ENCODE data around the gene SLC24A5. TPM values are rescaled to one million over a fixed set of nuclear protein-coding genes. Genes with fewer than 3 reads are reported as not detected.

Gene SLC24A5
- total RNA-seq, 1 experiment from 2014 or later: not detected

- Mint-ChIP-seq H3K27ac (no peak overlapping the region), H3K4me1 (peaks cover 5% of the 10 kb centered on the region)
Measured at GRCh38 chr15:48089702-48090101, 31.1 kb upstream of the SLC24A5 start.

More at GRCh38 chr15:48089702-48090101, 31.1 kb upstream of the SLC24A5 start:
- no peak for DNase-seq (ENCODE audit: low spot score)
- H3K36me3 Mint-ChIP-seq: peaks cover 14% of the 10 kb centered on the region
- ChIA-PET POLR2A (no interaction called here), CTCF (no interaction called here)
- H3K9me3 Mint-ChIP-seq: peaks cover 23% of the 10 kb centered on the region
- no peak for TF ChIP-seq FOXP1 (CRISPR knock-in tag; IDR thresholded peaks at IDR 0.05; ENCODE audit: borderline replicate concordance)
- no peak for TF ChIP-seq NFE2L1 (CRISPR knock-in tag; IDR thresholded peaks at IDR 0.05)
- TF ChIP-seq IRF1 (CRISPR knock-in tag; IDR thresholded peaks at IDR 0.05): no peak
- TF ChIP-seq, protein P1, sequence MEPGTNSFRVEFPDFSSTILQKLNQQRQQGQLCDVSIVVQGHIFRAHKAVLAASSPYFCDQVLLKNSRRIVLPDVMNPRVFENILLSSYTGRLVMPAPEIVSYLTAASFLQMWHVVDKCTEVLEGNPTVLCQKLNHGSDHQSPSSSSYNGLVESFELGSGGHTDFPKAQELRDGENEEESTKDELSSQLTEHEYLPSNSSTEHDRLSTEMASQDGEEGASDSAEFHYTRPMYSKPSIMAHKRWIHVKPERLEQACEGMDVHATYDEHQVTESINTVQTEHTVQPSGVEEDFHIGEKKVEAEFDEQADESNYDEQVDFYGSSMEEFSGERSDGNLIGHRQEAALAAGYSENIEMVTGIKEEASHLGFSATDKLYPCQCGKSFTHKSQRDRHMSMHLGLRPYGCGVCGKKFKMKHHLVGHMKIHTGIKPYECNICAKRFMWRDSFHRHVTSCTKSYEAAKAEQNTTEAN (CRISPR knock-in tag; IDR thresholded peaks at IDR 0.05): no peak
- TF ChIP-seq ZBTB21 (CRISPR knock-in tag; IDR thresholded peaks at IDR 0.05; ENCODE audit: borderline replicate concordance): no peak
- TF ChIP-seq ZNF423 (CRISPR knock-in tag; IDR thresholded peaks at IDR 0.05): no peak
- TF ChIP-seq ZNF219 (CRISPR knock-in tag; IDR thresholded peaks at IDR 0.05; ENCODE audit: borderline replicate concordance): no peak
- no peak for TF ChIP-seq MYBL2 (CRISPR knock-in tag; IDR thresholded peaks at IDR 0.05)
- no peak for TF ChIP-seq GABPB1 (CRISPR knock-in tag; IDR thresholded peaks at IDR 0.05)
- no peak for TF ChIP-seq EMX1 (CRISPR knock-in tag; IDR thresholded peaks at IDR 0.05)
- TF ChIP-seq ZNF317 (CRISPR knock-in tag; IDR thresholded peaks at IDR 0.05; ENCODE audit: borderline replicate concordance, low read depth): no peak
- no peak for TF ChIP-seq MAX (CRISPR knock-in tag; IDR thresholded peaks at IDR 0.05)
- TF ChIP-seq MXD4 (CRISPR knock-in tag; IDR thresholded peaks at IDR 0.05; ENCODE audit: borderline replicate concordance): no peak
- TF ChIP-seq FOXK1 (CRISPR knock-in tag; IDR thresholded peaks at IDR 0.05): no peak
- TF ChIP-seq HMGA2 (CRISPR knock-in tag; IDR thresholded peaks at IDR 0.05): no peak
- TF ChIP-seq ZNF532 (CRISPR knock-in tag; IDR thresholded peaks at IDR 0.05; ENCODE audit: borderline replicate concordance): no peak
- TF ChIP-seq E2F4 (CRISPR knock-in tag; IDR thresholded peaks at IDR 0.05; ENCODE audit: borderline replicate concordance, low read depth): no peak
- TF ChIP-seq CREB1 (CRISPR knock-in tag; IDR thresholded peaks at IDR 0.05): no peak
- TF ChIP-seq, protein P2, sequence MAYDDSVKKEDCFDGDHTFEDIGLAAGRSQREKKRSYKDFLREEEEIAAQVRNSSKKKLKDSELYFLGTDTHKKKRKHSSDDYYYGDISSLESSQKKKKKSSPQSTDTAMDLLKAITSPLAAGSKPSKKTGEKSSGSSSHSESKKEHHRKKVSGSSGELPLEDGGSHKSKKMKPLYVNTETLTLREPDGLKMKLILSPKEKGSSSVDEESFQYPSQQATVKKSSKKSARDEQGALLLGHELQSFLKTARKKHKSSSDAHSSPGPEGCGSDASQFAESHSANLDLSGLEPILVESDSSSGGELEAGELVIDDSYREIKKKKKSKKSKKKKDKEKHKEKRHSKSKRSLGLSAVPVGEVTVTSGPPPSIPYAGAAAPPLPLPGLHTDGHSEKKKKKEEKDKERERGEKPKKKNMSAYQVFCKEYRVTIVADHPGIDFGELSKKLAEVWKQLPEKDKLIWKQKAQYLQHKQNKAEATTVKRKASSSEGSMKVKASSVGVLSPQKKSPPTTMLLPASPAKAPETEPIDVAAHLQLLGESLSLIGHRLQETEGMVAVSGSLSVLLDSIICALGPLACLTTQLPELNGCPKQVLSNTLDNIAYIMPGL (CRISPR knock-in tag; IDR thresholded peaks at IDR 0.05): no peak
- TF ChIP-seq ZMAT4 (CRISPR knock-in tag; IDR thresholded peaks at IDR 0.05): no peak
- no peak overlapping the region for H3K4me3 Mint-ChIP-seq
- ATAC-seq: no peak
- H3K27me3 Mint-ChIP-seq (ENCODE audit: low read depth): no peaks in the 10 kb centered on the region; the same call in 1 of the 2 replicates

Measured in WTC11 (cell line).